Stomach (tissue), 4 donors: Measurements from ENCODE around the gene KATNB1.

Experiments
- CTCF ChIP-seq, 7 experiments: fragments of 450-650 bp in 4 of 7; fragments of 200-600 bp in 3 of 7; sonication (generic) in 3 of 7; IDR thresholded peaks; one replicate each; pipeline ENCODE4 v1.5.1; 2016 to 2019; ENCODE audit warnings: antibody characterized with exemption in 7 of 7, control low read depth in 2 of 7, mild to moderate bottlenecking in 1 of 7
- EP300 ChIP-seq: sonication (generic); formaldehyde crosslinking; IDR thresholded peaks from one replicate; pipeline ENCODE4 v1.6.1; 2017; ENCODE audit warnings: antibody characterized with exemption
- POLR2A ChIP-seq, 4 donors: fragments of 450-650 bp; IDR thresholded peaks; one replicate each; pipeline ENCODE4 v1.6.1; 2016; ENCODE audit warnings: antibody characterized with exemption in 4 of 4, control low read depth in 2 of 4, mild to moderate bottlenecking in 1 of 4, moderate library complexity in 1 of 4
- POLR2AphosphoS5 ChIP-seq, 3 donors: sonication (generic); formaldehyde crosslinking; IDR thresholded peaks; one replicate each; pipeline ENCODE4 v1.6.1; 2016; ENCODE audit warnings: antibody characterized with exemption in 3 of 3

- TF ChIP-seq POLR2A (IDR thresholded peaks at IDR 0.05) (no peak), POLR2AphosphoS5 (IDR thresholded peaks at IDR 0.05) (no peak), CTCF (IDR thresholded peaks at IDR 0.05) (no peak), EP300 (no peak)
These were observed 14.4 kb downstream of the KATNB1 start for GRCh38 chr16:57749856-57750452.
